Transverse colon (tissue), 3 donors: ENCODE measurements around the gene HS1BP3.

Experiments used
- CTCF ChIP-seq, 5 experiments: fragments of 200-600 bp in 3 of 5; fragments of 450-650 bp in 2 of 5; sonication (generic) in 3 of 5; IDR thresholded peaks; 1 replicate in 2 of 5; 2 replicates in 3 of 5; pipeline ENCODE4 v1.5.1; 2016 to 2017; ENCODE audit warnings: antibody characterized with exemption in 5 of 5, inconsistent platforms in 3 of 5, mild to moderate bottlenecking in 2 of 5, moderate library complexity in 1 of 5
- POLR2A ChIP-seq: fragments of 450-650 bp; IDR thresholded peaks from one replicate; pipeline ENCODE4 v1.6.1; 2016; ENCODE audit warnings: antibody characterized with exemption, mild to moderate bottlenecking, moderate library complexity

- TF ChIP-seq POLR2A: no peak
- TF ChIP-seq CTCF (IDR thresholded peaks at IDR 0.05): no peak
These were observed 27.7 kb downstream of the HS1BP3 start for GRCh38 chr2:20623241-20623640.
